Glomerular endothelial cell (primary cell): ENCODE measurements around the gene FAM210A. TPM values are rescaled to one million over a fixed set of nuclear protein-coding genes. Genes with fewer than 3 reads are reported as not detected.

ENCODE experiments used
- DNase-seq: peaks from one replicate; pipeline ENCODE4 v3.0.0-alpha.2; 2011; ENCODE audit warnings: low read depth, low spot score; ENCODE audit errors: extremely low read depth
- total RNA-seq: library from RNA; depleted of rRNA; stranded (reverse); fragments of >200 nt; gene quantifications from 2 replicates; pipeline ENCODE4 v1.2.3, GENCODE V29; 2015

The FAM210A gene
- total RNA-seq, 1 donor from 2014 or later = 9.9 TPM

- no peak for DNase-seq
These were observed 101.7 kb downstream of the FAM210A start for GRCh38 chr18:13624563-13625237.

DNA sequence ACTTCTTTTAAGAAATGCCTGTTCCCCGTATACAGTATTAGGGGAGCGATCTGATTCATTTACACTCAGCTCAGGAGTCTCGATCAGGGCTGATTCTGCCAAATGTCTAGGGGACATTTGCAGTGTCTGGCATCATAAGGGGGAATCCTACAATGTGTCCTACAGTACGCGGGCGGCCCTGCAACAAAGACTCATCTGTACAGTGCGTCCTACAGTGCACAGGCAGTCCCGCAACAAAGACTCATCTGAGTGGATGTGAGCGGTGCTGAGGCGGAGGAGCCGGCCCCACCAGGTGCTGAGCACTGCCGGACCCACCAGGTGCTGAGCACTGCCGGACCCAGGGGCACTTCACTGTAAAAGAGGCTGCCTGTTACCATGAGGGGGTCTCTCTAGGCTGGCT lies 102.5 kb downstream of the FAM210A start:
- no peak for DNase-seq

GRCh38 chr18:13623348-13623747 lies 103.0 kb downstream of the FAM210A start:
- DNase-seq = no peak

DNA sequence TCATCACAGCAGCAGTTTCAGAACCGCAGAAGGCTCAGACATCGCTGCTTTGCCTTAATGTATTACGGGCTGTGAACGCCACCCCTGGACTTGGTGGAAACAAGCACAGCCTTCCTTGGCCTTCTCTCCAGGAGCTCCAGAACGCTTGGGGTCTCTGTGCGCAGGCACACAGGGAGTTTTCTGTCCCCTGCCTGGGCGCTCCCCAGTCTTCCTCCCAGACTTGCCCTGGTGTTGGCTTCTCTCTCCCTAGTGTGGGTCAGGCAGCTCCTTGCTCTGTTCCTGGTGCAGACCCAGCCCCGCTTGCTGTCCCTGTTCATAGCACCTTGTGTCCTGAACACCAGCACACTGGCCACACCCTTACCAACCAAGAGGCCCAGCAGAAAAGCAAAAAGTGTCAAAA lies 103.6 kb downstream of the FAM210A start:
- no peak for DNase-seq

GRCh38 chr18:13621886-13622619 lies 104.3 kb downstream of the FAM210A start:
- no peak for DNase-seq

DNA sequence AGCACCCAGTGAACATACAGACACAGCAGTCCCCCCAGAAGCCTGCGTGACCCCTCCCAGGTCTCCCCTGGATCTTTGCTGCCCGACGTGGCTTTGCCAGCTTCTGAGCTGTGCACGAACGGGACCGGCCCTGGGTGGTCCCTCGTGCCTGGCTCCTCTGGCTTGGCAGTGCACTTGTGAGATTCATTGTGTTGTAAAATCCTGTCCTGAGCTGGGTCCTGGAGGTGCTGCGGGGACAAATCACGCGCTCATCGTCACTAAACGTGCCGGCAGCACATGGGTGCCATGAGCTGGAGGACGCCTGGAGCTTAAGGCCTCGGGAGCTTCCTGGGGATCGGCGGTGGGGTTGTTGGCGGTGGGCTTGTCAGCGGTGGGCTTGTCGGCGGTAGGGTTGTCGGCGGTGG lies 104.9 kb downstream of the FAM210A start:
- DNase-seq = no peak

- no peak for DNase-seq
These were observed 105.4 kb downstream of the FAM210A start for GRCh38 chr18:13620818-13621445.

- DNase-seq = no peak
These were observed 106.1 kb downstream of the FAM210A start for GRCh38 chr18:13620206-13620672.

- DNase-seq = no peak
These were observed 106.7 kb downstream of the FAM210A start for GRCh38 chr18:13619505-13620205.

DNA sequence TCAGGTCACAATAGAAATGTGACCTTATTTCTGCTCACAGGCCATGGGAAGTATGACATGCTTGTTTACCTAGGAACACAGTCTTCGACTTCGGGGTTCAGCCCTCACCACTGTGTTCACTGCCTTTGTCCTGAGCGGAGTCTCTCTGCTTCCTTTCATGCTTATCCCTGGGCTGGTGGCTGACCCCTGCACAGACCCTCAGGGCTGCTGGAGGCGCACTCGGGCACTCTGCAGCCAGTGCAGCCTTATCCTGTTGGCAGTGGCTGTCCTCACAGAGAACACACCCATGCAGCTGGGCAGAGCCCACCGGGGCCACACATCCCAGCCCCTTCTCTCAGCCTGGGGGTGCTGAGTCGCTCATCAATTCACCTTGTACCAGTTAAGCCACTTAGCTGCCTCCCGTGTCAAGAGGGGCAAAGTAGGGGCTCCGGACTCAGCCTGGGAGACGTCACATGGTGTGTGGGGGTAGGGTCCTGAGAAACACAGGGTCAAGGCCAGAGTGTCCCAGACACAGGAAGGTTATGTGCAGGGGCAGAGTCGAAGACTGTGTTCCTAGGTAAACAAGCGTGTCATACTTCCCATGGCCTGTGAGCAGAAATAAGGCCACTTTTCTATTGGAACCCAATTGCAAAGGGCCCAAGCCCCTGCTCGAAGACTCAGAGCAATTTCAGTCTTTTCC lies 107.5 kb downstream of the FAM210A start:
- no peak for DNase-seq

DNA sequence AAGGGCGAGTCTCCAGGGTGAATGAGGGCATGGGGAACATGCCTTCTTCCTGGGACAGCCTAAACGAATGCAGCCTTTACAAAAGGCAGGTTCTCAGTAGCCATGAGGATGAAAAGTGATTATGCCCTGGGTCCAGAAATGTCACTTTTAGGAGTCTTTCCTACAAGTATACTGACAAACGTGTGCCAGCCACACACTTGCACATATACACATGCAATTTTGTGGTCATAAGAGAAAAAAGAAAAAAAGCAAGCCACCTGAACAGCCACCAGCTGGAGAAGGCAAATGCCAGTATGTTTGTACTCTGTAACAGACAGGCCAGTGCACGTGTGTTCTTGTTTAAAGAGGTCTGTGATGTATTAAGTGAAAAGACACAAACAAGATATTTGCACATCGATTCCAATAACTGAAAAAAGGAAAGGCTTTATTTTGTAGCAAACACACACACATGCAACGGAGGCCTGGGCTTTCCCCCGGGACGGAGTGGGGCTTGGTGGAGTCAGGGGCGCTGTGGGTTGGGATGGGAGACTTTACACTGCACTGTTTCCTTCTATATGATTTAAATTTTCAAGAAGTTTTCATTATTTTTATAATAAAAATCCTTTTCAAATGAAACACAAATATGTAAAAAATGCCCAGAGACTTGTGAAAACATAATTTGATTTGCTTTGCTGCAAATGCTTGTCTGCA lies 108.4 kb downstream of the FAM210A start:
- no peak for DNase-seq

GRCh38 chr18:13616525-13617035 lies 109.8 kb downstream of the FAM210A start:
- no peak for DNase-seq

DNA sequence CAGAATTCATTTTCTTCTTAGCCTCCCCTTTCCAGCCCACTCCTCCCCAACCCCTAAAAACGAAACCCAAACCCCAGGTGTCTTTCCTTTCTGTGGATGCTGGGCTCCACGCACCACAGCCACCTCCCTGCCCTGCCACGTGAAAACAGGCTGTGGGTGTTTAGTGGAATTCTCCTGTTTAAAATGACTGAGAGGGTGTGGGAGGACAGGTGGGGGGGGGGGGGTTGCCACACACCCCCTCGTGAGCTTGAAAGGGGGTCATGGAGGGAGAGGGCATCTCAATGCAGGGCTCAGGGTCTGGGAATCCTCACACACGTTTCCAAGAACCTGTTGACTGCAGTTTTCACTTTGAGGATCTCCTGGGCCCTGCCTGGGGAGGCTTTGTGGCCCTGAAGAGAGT lies 110.3 kb downstream of the FAM210A start:
- DNase-seq = no peak

DNA sequence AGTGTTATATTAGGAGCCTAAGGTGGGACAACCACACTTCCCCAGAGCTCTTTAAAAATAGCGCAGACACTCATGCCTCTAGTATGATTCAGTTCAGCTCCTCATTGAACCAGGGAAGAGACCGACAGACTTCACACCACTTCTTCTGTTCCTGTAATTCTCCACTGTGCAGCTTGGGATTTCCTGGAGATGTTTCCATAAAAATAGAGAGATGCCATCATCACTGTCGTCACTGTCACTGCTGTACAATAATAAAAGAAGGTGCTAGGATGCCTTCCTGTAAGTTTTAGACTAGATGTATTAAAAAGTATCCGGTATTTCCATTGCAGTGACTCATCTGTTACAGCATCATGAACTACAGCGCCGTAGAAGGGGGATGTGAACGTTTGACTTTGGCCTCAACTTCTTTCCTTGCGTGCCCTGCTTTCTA lies 110.9 kb downstream of the FAM210A start:
- no peak for DNase-seq

DNA sequence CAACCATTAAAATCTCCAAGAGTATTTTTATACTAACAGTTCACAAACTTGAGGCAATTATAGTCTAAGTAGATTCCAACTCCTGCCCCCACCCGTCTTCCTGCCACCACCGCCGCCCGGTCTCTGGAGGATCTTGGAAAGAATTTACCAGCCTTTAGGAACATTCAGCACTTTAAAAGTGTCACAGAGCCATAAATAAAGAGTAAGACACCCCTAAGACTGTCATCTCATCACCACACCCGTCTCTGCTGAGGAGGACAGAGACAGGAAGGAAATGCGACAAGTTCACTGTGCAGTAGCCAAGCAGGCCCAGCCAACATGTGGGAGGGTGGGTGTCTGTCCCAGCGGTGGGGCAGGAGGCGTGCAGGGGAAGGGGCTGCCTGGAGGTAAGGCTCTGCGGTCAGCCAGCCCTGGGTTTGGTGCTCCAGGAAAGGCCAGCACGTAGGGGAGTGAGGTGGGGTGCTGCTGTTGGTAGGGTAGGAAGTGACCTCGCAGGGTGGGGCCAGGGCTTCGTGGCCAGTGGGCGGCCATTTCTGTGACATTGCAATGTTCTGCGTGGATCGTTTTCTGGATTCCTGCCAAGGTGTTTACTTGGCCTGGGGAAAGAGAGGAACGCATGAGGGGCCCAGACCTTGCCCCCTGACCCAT lies 111.6 kb downstream of the FAM210A start:
- DNase-seq = no peak

- no peak for DNase-seq
These were observed 112.5 kb downstream of the FAM210A start for GRCh38 chr18:13613591-13614501.
